Parietal lobe (tissue), 1 donor: ENCODE results near the gene OR52E2. TPM values are rescaled to one million over a fixed set of nuclear protein-coding genes. Genes with fewer than 3 reads are reported as not detected.

Experiments
- total RNA-seq: library from RNA; depleted of rRNA; stranded (reverse); fragments of >200 nt; gene quantifications from one replicate; pipeline ENCODE4 v1.2.3, GENCODE V29; 2014

The OR52E2 gene
- total RNA-seq: not detected

DNA sequence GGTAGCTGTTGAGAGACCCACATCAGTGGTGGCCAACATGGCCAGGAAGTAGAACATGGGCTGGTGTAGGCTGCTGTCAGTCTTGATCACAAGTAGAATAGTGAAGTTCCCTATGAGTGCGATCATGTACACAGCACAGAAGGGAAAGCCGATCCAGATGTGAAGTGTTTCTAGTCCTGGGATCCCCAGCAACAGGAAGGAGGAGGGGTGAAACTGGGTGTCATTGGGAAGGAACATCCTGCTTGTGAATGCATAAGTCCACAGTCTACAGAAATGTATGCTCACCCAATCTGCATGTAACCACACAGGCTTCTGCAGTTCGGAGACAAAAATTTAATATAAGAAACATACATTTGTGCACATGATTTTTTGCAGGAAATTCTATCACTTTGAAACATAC lies at the start of gene OR52E2:
Gene OR52E2, minus strand, starts transcription at position 237 of the 400 bp plus-strand sequence. Its CDS starts 0 bp downstream, at position 237.

GRCh38 chr11:5069272-5069671 lies 9.8 kb upstream of the OR52E2 start, which contains the start of gene OR52E1:
Gene OR52E1 (plus strand): TSS chr11:5069572.

GRCh38 chr11:5046226-5046625 lies 13.2 kb downstream of the OR52E2 start, which contains the start of gene OR52J3:
Gene OR52J3 (plus strand): TSS chr11:5046526. CDS start chr11:5046526, 0 bp downstream.

Other genes with a start within 250 kb of the OR52E2 start
- gene OR51F2, start 238.3 kb downstream of the OR52E2 start, total RNA-seq: not detected
- not detected for gene OR51S1, start 210.4 kb downstream of the OR52E2 start, total RNA-seq
- gene OR51T1, start 177.7 kb downstream of the OR52E2 start, total RNA-seq: not detected
- gene OR51A7, start 155.8 kb downstream of the OR52E2 start, total RNA-seq: not detected
- gene OR51G2, start 140.3 kb downstream of the OR52E2 start, total RNA-seq: not detected
- not detected for gene OR51G1, start 135.3 kb downstream of the OR52E2 start, total RNA-seq
- gene OR51A4, start 112.0 kb downstream of the OR52E2 start, total RNA-seq: not detected
- gene OR51A2, start 103.9 kb downstream of the OR52E2 start, total RNA-seq: not detected
- gene OR51L1, start 64.8 kb downstream of the OR52E2 start, total RNA-seq: not detected
- gene OR52J3, start 13.1 kb downstream of the OR52E2 start, total RNA-seq: not detected
- gene OR52E1, start 9.9 kb upstream of the OR52E2 start, total RNA-seq: not detected
- gene OR52A5, start 78.7 kb upstream of the OR52E2 start, total RNA-seq: not detected
- not detected for gene OR52A1, start 95.1 kb upstream of the OR52E2 start, total RNA-seq
- not detected for gene OR51V1, start 141.1 kb upstream of the OR52E2 start, total RNA-seq
- 141 TPM for gene HBB, start 167.4 kb upstream of the OR52E2 start, total RNA-seq
- not detected for gene HBD, start 174.9 kb upstream of the OR52E2 start, total RNA-seq
- gene HBG1, start 190.2 kb upstream of the OR52E2 start, total RNA-seq: 0.63 TPM
- 464 TPM for gene HBG2, start 195.2 kb upstream of the OR52E2 start, total RNA-seq
- gene HBE1, start 210.3 kb upstream of the OR52E2 start, total RNA-seq: 3.8 TPM
- gene OR51B4, start 242.3 kb upstream of the OR52E2 start, total RNA-seq: 0.94 TPM